ENCODE data around the gene GSTA2.
"Not testable (repeated sequence)": the region's sequence is repeated elsewhere in the genome, so short reads cannot be mapped to it uniquely, and the experiment has no call there.

DNA sequence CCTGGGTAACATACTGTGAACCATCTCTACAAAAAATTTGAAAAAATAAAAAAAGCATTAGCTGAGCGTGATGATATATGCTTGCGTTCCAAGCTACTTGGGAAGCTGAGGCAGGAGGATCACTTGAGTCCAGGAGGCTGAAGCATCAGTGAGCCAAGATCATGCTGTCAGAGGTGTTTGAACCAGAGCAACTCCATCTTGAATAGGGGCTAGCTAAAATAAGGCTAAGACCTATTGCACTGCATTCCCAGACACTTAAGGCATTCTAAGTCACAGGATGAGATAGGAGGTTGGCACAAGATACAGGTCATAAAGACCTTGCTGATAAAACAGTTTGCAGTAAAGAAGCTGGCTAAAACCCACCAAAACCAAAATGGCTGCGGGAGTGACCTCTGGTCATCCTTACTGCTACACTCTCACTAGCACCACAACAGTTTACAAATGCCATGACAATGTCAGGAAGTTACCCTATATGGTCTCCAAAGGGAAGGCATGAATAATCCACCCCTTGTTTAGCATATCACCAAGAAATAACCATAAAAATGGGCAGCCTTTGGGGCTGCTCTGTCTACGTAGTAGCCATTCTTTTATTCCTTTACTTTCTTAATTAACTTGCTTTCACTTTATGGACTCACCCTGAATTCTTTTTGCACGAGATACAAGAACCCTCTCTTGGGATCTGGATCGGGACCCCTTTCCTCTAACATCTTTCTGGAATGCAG lies 58.3 kb downstream of the GSTA2 start:
- TF ChIP-seq, protein P1, sequence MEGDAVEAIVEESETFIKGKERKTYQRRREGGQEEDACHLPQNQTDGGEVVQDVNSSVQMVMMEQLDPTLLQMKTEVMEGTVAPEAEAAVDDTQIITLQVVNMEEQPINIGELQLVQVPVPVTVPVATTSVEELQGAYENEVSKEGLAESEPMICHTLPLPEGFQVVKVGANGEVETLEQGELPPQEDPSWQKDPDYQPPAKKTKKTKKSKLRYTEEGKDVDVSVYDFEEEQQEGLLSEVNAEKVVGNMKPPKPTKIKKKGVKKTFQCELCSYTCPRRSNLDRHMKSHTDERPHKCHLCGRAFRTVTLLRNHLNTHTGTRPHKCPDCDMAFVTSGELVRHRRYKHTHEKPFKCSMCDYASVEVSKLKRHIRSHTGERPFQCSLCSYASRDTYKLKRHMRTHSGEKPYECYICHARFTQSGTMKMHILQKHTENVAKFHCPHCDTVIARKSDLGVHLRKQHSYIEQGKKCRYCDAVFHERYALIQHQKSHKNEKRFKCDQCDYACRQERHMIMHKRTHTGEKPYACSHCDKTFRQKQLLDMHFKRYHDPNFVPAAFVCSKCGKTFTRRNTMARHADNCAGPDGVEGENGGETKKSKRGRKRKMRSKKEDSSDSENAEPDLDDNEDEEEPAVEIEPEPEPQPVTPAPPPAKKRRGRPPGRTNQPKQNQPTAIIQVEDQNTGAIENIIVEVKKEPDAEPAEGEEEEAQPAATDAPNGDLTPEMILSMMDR (IDR thresholded peaks at IDR 0.05): not testable (repeated sequence)
- not testable (repeated sequence) for TF ChIP-seq SIN3A (IDR thresholded peaks at IDR 0.05; ENCODE audit: borderline replicate concordance, insufficient read depth, low read depth, low read length); REST (IDR thresholded peaks at IDR 0.05; ENCODE audit: insufficient read depth in 1 of 2, low read depth in 2 of 2, low read length in 1 of 2); POLR2AphosphoS5 (IDR thresholded peaks at IDR 0.05; ENCODE audit: low read depth, low read length)
